ENCODE data around the gene C1QTNF8. TPM values are rescaled to one million over a fixed set of nuclear protein-coding genes. Genes with fewer than 3 reads are reported as not detected.

The C1QTNF8 gene
- total RNA-seq, 4 donors from 2014 or later: not detected

DNA sequence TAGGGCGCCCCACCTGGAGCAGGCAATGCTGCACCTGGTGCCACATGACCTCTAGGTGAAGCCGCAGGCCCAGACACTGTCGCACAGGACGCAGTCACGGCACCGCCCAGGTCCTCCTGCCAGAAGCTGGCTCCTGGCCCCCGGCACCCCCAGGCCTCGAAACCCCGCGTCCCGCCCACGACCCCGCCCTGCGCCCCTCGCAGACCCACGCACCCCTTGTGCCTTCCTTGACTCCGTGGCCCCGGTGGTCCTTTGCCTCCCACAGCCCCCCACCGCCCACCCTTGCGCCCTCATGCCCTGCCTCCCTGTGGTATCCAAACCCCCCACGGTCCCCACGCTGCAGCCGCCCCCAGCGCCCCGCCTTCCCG, 6.3 kb upstream of the C1QTNF8 start:
- Histone ChIP-seq H3K9me3 (no peaks in the 10 kb centered on the region), H3K4me1 (peaks cover 0 to 24% (median 6%) of the 10 kb centered on the region in 4 donors), H3K27me3 (peaks cover 0 to 13% of the 10 kb centered on the region in 2 donors), H3K4me3 (no peak overlapping the region), H3K27ac (no peak overlapping the region), H3K36me3 (no peaks in the 10 kb centered on the region)
- no peak for DNase-seq
- TF ChIP-seq POLR2A (IDR thresholded peaks at IDR 0.05): no peak
- TF ChIP-seq, protein P1, sequence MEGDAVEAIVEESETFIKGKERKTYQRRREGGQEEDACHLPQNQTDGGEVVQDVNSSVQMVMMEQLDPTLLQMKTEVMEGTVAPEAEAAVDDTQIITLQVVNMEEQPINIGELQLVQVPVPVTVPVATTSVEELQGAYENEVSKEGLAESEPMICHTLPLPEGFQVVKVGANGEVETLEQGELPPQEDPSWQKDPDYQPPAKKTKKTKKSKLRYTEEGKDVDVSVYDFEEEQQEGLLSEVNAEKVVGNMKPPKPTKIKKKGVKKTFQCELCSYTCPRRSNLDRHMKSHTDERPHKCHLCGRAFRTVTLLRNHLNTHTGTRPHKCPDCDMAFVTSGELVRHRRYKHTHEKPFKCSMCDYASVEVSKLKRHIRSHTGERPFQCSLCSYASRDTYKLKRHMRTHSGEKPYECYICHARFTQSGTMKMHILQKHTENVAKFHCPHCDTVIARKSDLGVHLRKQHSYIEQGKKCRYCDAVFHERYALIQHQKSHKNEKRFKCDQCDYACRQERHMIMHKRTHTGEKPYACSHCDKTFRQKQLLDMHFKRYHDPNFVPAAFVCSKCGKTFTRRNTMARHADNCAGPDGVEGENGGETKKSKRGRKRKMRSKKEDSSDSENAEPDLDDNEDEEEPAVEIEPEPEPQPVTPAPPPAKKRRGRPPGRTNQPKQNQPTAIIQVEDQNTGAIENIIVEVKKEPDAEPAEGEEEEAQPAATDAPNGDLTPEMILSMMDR (IDR thresholded peaks at IDR 0.05): no peak

DNA sequence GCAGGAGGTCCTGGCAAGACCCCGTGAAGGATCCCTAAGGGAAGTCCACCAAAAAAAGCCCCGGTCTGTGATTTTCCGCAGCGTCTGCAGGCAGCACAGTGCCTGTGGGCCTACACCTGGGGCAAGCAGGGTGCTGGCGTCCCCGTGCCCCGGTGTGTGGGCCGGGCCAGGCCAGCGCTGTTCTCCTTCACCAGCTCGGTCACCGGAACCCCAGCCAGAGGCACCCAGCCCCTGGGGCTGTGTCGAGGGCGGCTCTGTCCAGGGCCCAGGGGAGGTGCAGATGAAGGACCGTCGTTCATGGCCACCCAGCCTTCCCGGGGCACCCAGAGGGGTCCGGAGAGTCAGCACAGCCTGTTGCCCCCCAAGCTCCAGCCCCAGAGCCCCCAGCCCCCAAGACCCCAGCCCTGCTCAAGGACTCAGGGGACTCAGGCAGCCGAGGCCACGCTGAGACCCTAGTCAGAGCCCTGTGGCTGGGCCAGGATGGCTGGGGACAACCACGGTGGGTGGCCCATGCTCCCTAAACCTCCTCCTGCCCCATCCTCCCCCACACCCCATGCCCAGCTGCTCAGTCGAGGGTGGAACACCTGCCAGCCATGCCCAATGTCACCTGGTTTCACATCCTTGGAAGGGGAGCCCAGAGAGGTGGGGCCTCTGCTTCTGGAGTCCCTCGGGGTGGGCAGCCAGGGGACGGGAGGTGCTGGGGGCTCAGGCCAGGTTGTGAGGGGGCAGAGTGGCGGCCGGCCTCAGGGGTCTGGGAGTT, 5.7 kb upstream of the C1QTNF8 start:
- Histone ChIP-seq H3K9me3 (no peaks in the 10 kb centered on the region), H3K27ac (no peak overlapping the region), H3K27me3 (peaks cover 0 to 13% of the 10 kb centered on the region in 2 donors), H3K4me1 (peaks cover 0 to 24% (median 6%) of the 10 kb centered on the region in 4 donors), H3K36me3 (no peaks in the 10 kb centered on the region), H3K4me3 (no peak overlapping the region)
- DNase-seq: no peak
- TF ChIP-seq, protein P1 (IDR thresholded peaks at IDR 0.05): no peak
- no peak for TF ChIP-seq POLR2A (IDR thresholded peaks at IDR 0.05)

DNA sequence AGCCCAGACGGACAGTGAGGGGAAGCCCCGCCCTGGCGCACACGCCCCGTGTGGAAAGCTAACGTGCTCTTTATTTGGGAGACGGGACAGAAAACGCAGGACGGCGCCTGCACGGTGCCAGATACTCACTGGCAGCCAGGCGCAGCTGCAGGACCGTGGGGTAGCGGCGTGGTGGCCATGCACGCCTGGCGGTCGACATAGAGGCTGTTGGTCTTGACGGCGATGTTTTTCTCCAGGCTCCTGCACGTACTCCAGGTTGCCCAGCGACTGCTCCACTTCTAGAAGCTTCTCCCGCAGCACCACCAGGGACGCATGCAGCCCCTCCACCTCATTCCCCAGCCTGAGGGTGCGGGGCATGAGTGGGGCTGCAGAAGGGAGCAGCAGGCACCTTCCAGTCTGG, 5.1 kb upstream of the C1QTNF8 start:
- no peak overlapping the region for H3K27ac ChIP-seq
- no peak overlapping the region for H3K4me3 ChIP-seq
- TF ChIP-seq, protein P1 (IDR thresholded peaks at IDR 0.05): no peak
- no peak for TF ChIP-seq POLR2A (IDR thresholded peaks at IDR 0.05)
- no peak for DNase-seq
- no peaks in the 10 kb centered on the region for H3K9me3 ChIP-seq
- H3K36me3 ChIP-seq: no peaks in the 10 kb centered on the region
- H3K27me3 ChIP-seq: peaks cover 0 to 13% of the 10 kb centered on the region in 2 donors
- H3K4me1 ChIP-seq: peaks cover 0 to 24% (median 6%) of the 10 kb centered on the region in 4 donors

DNA sequence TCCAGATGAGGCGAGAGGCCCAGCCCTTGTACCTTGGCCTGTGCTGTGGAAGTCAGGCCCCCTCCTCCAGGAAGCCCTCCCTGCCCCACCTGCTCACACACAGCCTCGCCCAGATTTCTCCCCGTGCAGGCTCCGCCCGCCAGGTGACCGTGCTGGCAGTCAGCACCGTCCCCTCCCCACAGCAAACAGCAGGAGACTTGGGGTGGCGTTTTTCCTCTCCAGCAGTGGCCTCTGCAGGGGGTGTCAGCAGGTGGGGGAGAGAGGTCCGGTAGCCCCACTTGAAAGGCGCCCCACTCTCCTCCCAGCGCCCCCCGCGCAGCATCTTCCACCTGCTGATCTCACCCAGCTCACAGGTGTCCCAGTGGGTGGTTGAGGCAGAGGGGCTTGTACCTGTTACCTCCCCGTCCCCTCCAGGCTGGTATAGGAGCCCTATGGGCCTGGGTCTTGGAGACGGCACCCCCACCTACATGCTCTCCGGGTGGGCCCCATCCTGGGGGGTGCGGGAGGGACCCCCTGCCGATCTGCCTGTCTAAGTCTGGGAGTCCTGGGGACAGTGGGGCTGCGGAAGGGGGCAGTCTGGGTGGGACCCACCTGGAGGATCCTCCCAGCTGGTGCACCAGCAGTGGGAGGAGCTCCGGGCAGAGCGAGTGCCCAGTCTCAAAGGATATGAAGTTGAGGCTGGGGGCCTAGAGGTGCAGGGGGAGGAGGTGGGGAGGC, 4.2 kb upstream of the C1QTNF8 start:
- Histone ChIP-seq H3K4me1 (peaks cover 0 to 24% (median 6%) of the 10 kb centered on the region in 4 donors), H3K36me3 (no peaks in the 10 kb centered on the region), H3K27me3 (peaks cover 0 to 15% of the 10 kb centered on the region in 2 donors), H3K27ac (no peak overlapping the region), H3K4me3 (no peak overlapping the region), H3K9me3 (no peaks in the 10 kb centered on the region)
- TF ChIP-seq, protein P1 (IDR thresholded peaks at IDR 0.05): peak in 1 of 6 experiments; percentile 8
- TF ChIP-seq POLR2A (IDR thresholded peaks at IDR 0.05): no peak
- peak in 2 of 3 donors; percentile 51 to 68 for DNase-seq

DNA sequence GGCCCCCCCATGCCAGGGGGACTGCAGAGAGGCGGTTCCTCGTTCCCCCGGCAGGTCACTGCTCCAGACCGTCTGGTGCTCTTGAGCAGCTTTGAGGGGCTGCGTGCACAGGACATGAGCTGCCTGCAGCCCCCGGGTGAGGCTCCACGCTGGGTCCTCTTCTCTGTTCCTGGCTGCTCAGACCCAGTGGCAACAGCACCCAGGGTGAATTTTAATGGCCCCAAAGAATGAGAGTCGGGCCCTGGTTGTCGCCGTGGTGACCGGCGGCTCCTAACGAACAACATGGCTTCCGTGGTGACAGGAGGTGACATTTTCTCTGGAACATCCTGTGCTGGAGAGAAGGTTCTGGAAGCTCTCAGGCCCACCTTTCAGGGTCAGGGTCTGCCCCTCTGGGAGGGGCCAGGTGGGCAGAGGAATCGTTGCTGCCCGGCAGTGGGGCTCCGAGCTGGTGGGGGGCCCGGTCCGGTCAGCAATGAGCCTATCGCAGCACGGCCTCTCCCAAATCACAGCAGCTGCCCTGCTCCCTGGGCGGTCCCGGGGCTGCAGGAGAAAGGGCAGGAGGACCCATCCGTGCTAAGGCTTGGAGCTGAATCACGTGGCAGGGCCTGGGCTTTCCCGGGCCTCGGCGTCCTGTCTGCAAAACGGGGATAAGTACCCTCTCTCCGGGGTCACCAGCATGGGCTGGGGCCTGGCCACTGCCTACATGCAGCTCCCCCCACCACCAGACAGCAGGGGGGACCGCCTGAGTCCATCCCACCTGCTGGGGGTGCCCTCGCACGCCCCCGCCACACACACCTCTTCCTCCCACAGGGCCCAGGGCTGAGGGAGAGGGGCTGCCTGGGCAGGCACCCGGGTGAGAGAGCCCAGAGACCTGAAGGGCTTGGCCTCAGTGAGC, 3.4 kb upstream of the C1QTNF8 start:
- H3K36me3 ChIP-seq: no peaks in the 10 kb centered on the region
- no peak for DNase-seq
- H3K9me3 ChIP-seq: no peaks in the 10 kb centered on the region
- TF ChIP-seq POLR2A (IDR thresholded peaks at IDR 0.05): no peak
- TF ChIP-seq, protein P1 (IDR thresholded peaks at IDR 0.05): no peak
- H3K27ac ChIP-seq: no peak overlapping the region
- peaks cover 0 to 18% of the 10 kb centered on the region in 2 donors for H3K27me3 ChIP-seq
- no peak overlapping the region for H3K4me3 ChIP-seq
- H3K4me1 ChIP-seq: peaks cover 0 to 24% (median 6%) of the 10 kb centered on the region in 4 donors

Measured in Peyer's patch (tissue), 4 donors.